ENCODE results near the gene CLIP3.

DNA sequence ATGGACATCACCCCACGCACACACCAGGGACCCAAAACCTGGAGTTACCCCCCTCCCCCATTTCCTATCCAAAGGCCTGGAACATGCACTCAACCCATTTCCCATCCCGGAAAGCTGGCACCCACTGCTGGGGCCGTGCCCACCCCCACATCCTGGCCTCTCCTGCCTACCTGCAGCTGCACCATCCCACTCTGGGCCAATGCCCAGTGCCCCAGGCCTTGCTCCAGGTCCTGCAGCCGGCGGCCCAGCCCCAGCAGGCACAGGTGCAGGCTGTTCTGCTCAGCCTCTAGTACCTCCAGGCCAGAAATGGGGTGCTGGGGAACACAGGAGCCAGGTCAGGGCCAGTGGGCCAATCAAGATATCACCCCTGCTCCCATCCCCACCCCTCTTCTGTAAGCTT, 25.7 kb downstream of the CLIP3 start:
- TF ChIP-seq, protein P1, sequence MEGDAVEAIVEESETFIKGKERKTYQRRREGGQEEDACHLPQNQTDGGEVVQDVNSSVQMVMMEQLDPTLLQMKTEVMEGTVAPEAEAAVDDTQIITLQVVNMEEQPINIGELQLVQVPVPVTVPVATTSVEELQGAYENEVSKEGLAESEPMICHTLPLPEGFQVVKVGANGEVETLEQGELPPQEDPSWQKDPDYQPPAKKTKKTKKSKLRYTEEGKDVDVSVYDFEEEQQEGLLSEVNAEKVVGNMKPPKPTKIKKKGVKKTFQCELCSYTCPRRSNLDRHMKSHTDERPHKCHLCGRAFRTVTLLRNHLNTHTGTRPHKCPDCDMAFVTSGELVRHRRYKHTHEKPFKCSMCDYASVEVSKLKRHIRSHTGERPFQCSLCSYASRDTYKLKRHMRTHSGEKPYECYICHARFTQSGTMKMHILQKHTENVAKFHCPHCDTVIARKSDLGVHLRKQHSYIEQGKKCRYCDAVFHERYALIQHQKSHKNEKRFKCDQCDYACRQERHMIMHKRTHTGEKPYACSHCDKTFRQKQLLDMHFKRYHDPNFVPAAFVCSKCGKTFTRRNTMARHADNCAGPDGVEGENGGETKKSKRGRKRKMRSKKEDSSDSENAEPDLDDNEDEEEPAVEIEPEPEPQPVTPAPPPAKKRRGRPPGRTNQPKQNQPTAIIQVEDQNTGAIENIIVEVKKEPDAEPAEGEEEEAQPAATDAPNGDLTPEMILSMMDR (conservative IDR thresholded peaks at IDR 0.05; ENCODE audit: low read depth, low read length): no peak
- TF ChIP-seq EZH2 (IDR thresholded peaks at IDR 0.05; ENCODE audit: borderline replicate concordance, low read depth, low read length, poor library complexity, severe bottlenecking): no peak

Data from A673 (cell line).